GM15510 (cell line): ENCODE results near the gene CACNA1F.

Experiments used
- POLR2A ChIP-seq: IDR thresholded peaks from 3 replicates; pipeline ENCODE4 v1.6.1; 2011; ENCODE audit warnings: borderline replicate concordance; ENCODE audit not compliant: insufficient read length; ENCODE audit errors: extremely low read depth

Gene CACNA1F

GRCh38 chrX:49243166-49243565, 10.0 kb upstream of the CACNA1F start:
- TF ChIP-seq POLR2A: no peak

DNA sequence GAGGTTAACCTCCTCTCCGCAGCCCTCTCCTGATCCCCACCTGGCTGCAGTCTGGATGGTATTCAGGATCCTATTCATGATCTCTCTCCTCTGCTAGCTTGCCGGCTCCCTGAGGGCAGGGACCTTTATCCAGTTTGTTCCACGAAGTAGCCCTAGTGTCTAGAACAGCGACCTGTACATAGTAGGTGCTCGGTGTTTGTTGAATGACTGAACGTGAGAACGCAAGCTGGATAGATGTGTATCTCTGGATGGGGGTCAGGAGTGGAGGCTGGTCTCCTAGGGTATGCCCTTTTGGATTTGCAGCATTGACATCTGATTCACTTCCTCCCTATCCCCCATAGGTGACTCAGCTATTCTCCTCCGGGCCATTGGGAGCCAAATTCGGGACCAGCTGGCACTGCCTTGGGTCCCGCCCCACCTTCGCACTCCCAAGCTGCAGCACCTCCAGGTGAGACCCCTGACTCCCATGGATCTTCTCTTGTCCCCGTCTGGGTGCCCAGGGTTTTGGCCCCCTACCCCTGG, 9.5 kb upstream of the CACNA1F start:
- no peak for TF ChIP-seq POLR2A

DNA sequence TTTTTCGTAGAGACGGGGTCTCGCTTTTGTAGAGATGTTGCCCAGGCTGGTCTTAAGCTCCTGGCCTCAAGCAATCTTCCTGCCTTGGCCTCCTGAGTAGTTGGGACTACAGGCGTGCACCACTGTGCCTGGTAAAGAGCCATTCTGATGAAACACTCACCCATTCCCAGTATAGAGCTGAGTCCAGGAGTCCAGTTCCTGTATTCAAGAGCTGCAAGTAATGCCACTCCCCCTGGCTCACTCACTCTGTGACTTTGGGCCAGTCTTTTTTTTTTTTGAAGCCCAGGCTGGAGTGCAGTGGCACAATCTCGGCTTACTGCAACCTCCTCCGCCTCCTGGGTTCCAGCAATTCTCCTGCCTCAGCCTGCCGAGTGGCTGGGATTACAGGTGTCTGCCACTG, 5.6 kb upstream of the CACNA1F start:
- TF ChIP-seq POLR2A: no peak

DNA sequence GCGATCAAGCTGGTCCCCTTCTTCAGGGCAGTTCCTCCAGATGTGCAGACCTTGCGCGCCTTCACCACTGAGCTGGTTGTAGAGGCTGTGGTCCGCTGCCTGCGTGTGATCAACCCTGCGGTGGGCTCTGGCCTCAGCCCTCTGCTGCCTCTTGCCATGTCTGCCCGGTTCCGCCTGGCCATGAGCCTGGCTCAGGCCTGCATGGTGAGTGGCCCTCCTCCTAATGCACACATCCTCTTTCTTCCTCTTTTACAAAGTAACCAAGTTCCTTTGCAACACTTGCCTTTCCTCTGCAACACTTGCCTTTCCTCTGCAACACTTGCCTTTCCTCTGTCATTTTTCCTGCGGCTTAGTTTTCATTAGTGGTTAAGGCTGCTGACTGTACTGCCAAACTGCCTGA, 3.9 kb upstream of the CACNA1F start:
- no peak for TF ChIP-seq POLR2A

DNA sequence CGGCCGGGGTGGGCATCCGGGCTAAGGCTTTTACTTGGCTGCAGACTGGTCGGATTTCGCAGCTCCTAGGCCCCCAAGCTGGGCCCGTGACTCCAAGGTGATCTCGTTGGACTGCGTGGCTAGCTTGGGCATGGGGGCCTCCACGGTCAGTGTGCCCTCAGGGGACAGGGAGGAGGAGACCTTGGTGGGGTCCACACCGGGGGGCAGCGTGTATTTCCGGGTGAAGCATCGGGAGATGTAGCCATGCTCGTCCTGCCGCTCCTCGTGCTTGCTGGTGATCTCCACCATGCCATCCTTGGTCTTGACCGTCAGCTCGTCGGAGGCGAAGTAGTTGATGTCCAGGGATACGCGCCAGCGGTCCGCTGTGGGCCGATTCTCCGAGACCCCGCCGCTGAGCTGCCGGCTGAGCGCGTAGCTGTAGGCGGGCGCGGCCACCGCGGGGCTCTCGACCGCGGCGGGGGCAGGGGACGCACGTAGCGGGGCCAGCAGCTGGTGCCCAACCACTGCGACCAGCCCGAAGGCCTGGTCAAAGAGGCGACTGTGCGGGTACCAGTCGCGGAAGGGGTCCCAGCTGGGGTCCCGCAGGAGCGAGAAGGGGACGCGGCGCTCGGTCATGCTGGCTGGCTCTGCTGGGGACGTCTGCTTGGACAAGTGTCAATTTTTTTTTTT, 881 bp upstream of the CACNA1F start:
- TF ChIP-seq POLR2A: no peak

DNA sequence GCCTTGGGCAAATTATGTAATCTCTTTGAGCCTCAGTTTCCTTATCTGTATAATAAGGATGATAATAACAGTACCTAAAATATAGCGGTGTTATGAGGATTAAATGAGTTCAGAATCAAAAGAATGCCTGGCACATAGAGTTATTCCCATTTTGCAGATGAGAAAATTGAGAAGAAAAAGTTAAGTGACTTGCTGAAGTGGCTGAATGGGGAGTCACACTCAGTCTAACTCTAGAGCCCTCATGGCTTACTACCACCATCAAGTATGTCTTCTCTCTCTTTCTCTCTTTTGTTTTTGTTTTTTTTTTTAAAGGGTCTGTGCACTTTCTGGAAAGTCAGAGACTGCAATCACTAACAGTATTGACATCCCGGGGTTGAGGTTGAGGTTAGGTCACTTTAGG, 615 bp downstream of the CACNA1F start:
- no peak for TF ChIP-seq POLR2A

DNA sequence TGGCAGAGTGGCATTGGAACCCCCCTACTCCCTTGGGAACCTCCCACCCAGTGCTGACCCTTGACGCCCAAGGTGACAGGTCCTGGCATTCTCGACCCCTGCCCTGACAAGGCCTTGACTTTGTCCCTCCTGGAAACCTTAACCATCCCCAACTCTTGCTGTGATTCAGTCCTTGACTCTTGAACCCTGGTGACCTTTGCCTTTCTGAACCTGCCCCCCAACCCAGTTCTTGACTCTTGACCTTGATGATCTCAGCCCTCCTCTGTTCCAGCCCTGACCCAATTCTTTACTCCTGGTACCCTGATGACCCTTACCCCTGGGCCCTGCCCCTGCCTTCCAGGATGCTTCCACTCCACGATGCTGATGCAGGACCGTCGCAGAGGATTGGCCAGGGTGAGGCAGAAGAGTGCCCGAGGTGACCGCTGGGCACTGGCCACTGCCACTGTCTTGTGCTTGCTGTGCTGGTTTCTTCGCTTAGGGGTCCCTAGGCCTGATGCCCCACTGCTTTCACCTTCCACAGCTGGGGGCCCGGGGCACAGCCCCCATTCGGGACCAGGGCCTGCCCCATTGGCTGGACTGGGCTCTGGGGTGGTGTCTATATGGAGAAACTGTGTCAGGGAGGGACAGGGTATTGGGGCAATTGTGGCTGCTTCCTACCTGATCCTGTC, 1.7 kb downstream of the CACNA1F start:
- TF ChIP-seq POLR2A: no peak

GRCh38 chrX:49230500-49231232, 2.5 kb downstream of the CACNA1F start:
- no peak for TF ChIP-seq POLR2A

GRCh38 chrX:49228185-49228584, 5.0 kb downstream of the CACNA1F start:
- no peak for TF ChIP-seq POLR2A

- TF ChIP-seq POLR2A: no peak
These were observed 5.4 kb downstream of the CACNA1F start for GRCh38 chrX:49227726-49228125.

GRCh38 chrX:49226946-49227345, 6.2 kb downstream of the CACNA1F start:
- no peak for TF ChIP-seq POLR2A

DNA sequence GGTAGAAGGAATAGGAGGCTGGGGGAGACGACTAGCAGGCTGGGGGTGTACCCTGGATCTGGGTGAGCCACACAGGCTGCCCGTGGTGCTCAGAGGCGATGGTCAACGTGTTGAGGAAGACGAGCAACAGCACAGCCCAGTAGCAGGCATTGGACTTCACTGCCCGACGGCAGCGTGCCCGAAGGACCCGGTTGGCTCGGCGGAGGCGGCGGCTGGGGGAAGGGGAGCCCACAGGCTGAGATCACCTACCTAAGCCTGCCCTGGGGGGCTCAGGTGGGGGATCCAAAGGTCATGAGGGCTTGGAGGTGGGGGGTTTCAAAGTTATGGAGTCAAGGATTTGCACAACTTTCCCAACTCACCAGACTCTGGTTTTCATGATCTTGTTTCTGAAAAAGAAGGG, 7.3 kb downstream of the CACNA1F start:
- TF ChIP-seq POLR2A: no peak

DNA sequence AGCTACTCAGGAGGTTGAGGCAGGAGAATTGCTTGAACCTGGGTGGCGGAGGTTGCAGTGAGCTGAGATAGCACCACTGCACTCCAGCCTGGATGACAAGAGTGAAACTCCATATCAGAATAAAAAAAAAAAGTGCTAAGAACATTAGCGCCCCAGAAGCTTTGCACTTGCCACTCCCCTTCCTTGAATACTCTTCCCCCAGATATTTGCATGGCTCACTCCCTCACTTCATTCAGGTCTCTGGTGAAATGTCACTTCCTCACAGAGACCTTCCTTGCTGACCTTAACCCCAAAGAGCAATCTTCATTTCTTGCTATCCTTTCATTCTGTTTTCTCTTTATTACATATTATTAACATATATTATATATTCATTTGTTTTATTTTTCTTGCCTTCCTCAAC, 11.3 kb downstream of the CACNA1F start:
- no peak for TF ChIP-seq POLR2A

DNA sequence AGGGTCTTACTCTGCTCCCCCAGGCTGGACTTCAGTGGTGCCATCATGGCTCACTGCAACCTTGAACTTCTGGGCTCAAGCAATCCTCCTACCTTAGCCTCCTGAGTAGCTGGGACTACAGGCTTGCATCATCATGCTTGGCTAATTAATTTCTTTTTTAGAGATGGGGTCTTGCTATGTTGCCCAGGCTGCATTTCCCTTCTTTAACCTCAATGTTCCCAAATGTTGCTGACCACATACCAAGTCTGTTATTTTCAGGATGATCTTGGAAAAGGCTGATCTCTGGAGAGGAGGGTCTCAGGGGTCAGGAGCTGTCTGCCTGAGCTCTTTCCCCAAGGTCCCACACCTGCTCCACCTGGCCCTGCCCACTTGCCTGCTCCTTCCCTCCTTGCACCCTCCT, 13.0 kb downstream of the CACNA1F start:
- no peak for TF ChIP-seq POLR2A

DNA sequence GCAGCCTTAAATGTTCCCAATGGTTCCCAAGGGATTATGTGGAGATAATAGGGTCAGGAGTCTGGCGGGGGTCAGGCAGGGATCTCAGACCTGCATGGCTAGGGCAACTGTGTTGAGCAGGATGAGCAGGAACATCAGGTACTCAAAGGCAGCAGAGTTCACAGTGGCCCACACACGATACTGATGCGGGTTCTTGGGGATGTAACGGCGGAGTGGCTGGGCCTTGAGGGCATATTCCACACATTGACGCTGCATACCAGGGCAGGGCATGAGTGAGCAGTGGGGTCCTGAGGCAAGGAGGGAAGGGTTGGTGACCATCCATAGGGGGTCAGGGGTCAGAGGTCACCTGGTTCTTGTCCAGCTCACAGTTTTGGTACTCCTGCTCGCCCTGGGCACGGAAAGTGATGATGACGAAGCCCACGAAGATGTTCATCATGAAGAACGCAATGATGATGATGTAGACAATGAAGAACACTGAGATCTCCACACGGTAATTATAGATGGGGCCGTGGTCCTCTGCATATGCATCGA, 18.1 kb downstream of the CACNA1F start:
- TF ChIP-seq POLR2A: no peak

GRCh38 chrX:49214416-49214815, 18.7 kb downstream of the CACNA1F start:
- no peak for TF ChIP-seq POLR2A

DNA sequence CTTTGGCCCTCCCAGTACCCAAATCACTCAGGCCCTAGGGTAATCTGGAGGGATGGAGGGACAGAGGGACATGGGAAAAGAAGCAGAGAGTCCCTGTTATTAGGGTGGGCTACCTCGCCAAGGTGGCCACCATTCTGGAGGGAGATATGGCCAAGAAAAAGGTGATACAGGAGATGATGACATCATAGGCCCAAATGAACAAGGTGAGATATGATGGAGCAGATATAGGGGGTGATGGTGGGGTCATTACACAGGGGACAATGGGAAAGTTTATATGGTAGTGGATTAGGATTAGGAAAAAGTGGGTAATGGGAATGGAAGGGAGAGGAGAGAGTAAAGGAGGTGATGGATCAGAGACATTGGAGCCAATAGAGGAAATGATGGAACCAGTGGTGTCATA, 20.3 kb downstream of the CACNA1F start:
- TF ChIP-seq POLR2A: no peak

DNA sequence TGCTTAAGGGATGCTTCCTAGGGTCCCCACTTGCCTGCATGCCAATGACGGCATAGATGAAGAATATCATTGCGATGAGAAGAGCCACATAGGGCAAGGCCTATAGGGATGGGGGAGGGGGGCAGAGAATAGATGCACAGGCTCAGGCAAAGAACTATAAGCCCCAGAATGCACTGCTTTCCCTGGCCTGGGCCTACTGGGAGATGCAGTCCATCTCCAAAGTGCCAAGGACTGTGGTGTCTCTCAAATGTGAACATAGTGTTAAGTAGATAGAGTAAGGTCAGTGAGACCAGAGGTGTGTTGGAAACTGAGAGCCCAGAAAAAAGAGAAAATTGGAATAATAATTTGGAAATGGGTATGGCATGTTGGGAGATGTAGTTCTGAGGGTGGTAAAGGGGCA, 20.9 kb downstream of the CACNA1F start:
- no peak for TF ChIP-seq POLR2A
